T1000 (cell line): ENCODE measurements around the gene PNLIPRP1.

Source experiments
- DNase-seq: peaks from one replicate; lab custom pipeline; 2025; ENCODE audit warnings: mixed read lengths; lab: John Stamatoyannopoulos, UW

Gene PNLIPRP1

DNA sequence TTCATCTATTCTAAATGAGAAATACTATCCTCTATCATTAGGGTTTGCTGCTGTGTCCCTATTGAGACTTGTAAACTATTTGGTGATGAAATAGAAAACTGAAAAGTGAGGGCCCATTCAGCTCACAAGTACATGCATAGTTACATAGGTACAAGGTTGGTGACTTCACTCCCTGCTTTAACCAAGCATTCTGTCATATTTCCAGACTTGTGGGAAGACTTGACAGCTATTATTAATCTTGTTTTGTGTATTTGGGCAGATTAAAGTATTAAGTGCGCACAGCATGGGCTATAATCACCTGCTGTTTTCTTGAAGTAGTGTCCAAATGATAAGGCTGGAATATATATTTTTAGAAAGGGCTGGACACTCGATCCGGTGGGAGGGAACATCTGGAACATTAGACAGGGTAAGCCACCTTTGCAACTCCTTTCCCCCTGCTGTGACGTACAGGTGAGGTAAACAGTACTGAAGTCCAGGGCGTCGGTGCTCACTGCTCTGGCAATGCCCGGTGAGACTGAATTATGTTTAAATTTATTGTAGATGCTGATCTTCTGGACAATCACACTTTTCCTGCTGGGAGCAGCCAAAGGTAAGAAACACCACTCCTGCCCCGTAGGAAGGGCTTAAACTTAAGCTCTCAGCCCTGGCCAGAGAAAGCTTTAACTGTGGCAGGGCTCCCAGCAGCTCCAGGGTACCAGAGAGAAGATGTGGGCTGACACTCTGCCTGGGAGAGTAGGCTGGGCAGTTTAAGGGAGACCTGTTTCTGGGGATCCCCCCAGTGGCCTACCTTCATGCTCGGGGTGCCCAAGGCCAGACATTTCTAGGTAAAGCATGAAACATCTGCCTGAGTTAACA is at the start of gene PNLIPRP1:
Gene PNLIPRP1, plus strand, starts transcription at position 370 of the 855 bp plus-strand sequence. Its CDS starts 171 bp downstream, at position 541.
- DNase-seq: no peak

GRCh38 chr10:116542007-116542677 is 48.6 kb upstream of the PNLIPRP1 start:
- no peak for DNase-seq

DNA sequence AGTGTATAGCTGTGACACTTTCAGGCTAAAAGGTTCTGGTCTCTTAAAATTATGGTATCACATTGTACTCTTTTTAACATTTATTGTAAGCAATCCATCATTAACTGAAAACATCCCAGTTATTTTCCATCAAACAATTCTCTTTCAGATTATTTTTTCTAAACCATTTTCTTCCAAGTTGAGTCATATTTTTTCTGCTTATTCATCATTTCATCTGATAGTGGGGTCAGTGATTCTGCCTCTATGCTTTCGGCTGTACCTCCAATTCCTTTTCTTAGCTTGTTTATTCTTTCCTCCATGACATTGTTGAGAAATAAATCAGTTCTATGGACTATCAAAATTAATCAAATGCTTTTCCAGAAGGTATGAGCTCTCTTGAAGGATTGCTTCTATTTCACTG is 45.6 kb upstream of the PNLIPRP1 start:
- no peak for DNase-seq

DNA sequence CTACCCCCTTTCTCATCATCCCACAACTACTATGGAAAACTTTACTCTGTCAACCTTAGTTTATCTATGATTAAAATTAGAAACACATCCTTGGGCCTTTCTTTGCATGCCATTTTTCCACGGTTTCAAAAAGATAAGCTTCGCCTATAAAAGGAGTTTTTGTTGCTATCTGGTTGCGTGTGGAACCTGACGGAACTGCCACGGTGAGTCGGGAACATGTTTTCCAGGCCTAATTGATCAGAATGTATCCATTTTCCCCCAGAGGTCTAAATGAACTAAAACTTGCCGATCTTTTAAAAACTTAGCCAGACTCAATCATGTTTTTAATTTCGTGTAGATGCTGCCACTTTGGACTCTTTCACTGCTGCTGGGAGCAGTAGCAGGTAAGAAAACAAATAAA is 45.0 kb upstream of the PNLIPRP1 start, which contains the start of gene PNLIP:
Gene PNLIP, plus strand, starts transcription at position 176 of the 400 bp plus-strand sequence. Its CDS starts 162 bp downstream, at position 338.
- no peak for DNase-seq

DNA sequence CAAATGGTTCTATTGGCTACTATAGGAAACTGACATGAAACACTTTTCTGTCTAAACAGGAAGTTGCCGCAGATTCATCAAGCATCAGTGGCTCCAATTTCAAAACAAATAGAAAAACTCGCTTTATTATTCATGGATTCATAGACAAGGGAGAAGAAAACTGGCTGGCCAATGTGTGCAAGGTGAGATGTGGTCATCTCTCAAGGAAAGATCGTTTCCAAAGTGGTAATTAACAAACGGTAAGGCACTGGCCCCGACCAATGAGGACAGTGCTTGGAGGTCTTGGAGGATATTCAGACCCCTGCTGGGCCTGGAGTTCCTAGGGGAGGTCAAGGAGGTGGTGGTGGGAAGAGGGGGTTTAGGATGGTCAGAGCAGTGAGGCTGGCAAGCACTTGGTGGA is 42.5 kb upstream of the PNLIPRP1 start:
- no peak for DNase-seq

GRCh38 chr10:116553378-116553980 is 37.3 kb upstream of the PNLIPRP1 start:
- DNase-seq: no peak

- no peak for DNase-seq
Observed at GRCh38 chr10:116554628-116555027, 36.1 kb upstream of the PNLIPRP1 start.

DNA sequence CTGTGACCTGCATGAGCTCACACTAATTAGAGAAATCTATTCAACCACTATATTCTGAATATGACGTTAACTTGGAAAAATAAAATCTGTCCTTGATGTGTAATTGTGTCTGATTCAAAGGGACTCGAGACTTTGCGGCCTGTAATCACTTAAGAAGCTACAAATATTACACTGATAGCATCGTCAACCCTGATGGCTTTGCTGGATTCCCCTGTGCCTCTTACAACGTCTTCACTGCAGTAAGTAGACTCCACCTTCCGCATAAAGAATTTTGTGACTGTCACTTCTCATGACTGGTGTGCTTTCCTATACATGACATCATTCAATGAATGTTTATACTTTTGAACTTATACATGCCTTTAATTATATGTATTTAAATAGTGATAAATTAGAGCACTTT is 34.9 kb upstream of the PNLIPRP1 start:
- DNase-seq: no peak

- no peak for DNase-seq
Observed at GRCh38 chr10:116557305-116557880, 33.4 kb upstream of the PNLIPRP1 start.

GRCh38 chr10:116565534-116565933 is 25.2 kb upstream of the PNLIPRP1 start:
- no peak for DNase-seq

GRCh38 chr10:116566932-116567331 is 23.8 kb upstream of the PNLIPRP1 start:
- DNase-seq: no peak

DNA sequence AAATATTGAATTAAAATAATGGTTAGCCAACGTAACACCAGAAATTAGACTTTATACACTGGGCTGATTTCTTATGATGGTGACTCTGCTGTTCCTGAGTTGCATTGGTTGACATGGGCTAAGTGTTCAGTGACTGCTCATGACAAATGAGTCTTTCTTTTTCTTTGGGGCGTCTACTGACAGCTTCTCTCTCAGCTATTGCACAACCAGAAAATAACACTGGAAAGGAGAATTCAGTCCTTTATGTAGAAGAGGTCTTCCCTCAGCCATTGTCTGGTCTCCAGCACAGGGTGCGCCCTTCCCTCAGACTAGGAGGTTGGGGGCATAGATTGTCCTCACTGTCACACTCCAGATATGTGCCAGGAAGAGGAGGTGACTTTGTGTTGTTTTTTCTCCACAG is 23.4 kb upstream of the PNLIPRP1 start:
- DNase-seq: no peak

GRCh38 chr10:116574797-116575196 is 16.0 kb upstream of the PNLIPRP1 start:
- no peak for DNase-seq

DNA sequence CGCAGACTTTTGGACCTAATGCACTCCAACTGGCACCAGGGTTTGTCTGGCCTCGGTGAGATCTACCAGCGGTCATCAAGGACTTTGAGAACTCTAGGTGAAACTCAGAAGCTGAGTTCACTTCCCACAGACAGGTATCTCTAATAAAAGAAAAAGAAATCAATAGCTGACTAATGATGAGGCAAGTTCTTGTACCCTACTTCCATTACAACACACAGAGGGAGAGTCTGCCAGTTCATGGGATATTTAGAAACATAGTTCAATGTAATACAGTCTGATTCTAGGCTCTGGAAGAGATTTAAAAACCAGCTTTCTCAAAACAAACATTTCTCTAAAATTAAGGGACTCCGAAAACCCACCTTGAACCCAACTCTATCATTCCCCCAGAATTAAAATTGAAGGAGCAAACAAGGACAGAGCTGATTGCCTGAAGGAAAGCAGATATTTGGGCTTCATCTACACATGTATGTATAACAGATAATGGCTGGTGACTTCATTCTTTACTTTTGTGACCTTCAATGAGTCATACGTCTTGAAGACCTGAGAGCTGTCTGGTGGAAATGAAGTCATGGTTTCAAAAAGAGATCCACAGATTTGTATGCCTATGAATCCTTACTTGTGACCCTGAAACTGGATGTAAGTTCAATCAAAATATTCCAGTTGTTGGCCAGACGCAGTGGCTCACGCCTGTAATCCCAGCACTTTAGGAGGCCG is 2.7 kb upstream of the PNLIPRP1 start:
- DNase-seq: no peak

DNA sequence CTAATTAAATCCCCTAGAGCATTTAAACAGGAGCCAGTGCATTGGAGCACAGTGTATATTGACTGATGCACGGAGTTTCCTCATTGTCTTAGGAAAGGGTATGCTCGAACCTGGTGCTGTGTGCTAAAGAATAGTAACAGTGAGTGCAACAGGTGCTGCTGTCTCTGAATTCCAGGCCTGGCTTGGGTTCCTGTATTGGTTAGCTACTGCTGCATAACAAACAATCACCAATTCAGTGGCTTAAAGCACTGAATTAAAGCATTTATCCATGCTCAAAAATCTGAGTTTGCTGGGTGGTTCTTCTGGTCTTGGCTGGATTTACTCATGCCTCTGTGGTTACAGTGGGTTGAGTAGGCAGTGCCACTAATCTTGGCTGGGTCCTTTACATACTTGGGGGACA is 1.8 kb upstream of the PNLIPRP1 start:
- no peak for DNase-seq

DNA sequence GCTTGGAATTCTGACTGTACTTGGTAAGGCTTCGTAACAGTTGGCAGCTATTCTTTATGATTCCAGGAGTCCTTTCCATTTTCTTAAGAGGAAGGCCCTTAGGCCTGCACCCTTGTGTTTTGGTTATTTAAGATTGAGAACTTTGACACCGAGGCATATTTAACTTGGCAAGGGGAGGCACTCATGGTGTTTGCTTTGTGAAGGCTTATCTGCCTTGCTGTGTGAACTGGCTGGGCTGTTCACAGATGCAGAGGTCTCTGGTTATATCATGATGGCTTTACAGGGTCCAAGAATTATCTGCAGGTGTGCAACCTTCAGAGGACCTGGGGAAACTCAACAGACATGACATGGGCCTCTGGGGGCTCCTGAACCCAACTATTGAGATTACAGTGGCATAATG is 833 bp upstream of the PNLIPRP1 start:
- no peak for DNase-seq

DNA sequence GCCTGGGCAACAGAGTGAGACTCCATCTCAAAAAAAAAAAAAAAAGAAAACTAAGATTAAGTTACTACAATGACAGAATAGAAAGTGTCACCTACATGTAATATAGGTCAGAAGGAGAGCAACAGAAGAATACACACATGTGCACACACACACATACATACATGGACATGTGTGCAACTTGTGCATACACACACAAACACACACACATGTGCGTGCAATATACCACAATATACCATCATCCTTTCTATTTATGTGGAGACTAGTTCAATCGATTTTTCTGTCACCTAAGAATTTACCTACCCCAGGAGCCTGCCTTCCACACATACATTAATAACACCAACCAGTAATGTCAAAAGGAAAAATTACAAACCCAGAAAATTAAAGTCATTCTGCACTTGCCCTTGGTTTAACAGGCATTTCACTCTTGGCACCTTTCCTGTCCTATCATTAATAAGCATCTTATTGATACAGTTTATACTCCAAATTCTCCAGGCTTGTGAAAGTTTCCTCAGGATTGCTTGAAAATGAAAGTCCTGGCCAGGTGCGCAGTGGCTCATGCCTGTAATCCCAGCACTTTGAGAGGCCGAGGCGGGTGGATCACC is 2.5 kb downstream of the PNLIPRP1 start:
- DNase-seq: no peak

DNA sequence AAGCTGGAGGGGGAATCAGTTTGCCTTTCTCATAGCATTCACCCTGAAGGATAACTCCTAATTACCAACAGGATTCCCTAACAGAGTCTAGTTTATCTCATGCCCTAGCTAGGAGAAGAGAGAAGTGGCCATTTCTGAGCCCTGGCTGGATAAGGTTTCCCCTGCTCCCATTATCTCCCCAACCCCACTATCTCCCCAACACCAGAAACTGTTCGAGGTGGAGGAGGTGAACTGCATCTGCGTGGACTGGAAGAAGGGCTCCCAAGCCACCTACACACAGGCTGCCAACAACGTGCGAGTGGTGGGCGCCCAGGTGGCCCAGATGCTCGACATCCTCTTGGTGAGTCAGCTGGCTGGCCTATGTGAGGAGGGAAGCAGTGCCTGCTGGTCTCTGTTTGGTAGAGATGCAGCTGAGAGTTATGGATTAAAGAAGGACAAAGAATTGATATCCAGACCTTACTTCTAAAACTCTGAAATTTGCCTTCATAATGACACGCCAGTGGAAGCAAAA is 3.8 kb downstream of the PNLIPRP1 start:
- no peak for DNase-seq

DNA sequence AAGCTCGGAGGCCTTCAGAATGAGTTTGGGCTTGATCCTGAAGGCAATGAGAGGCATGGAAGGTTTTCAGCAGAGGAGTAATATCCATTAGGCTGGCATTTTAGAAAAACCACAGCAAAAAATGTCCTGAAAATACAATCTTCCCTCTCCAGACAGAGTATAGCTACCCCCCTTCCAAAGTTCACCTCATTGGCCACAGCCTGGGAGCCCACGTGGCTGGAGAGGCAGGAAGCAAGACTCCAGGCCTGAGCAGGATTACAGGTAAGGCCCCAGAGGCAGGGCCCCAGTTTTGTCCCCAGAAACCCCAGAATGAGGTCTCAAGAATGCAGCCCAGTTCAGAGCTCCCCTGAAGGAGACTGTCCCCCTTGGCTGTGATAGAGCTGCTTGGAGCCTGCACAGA is 5.3 kb downstream of the PNLIPRP1 start:
- no peak for DNase-seq

DNA sequence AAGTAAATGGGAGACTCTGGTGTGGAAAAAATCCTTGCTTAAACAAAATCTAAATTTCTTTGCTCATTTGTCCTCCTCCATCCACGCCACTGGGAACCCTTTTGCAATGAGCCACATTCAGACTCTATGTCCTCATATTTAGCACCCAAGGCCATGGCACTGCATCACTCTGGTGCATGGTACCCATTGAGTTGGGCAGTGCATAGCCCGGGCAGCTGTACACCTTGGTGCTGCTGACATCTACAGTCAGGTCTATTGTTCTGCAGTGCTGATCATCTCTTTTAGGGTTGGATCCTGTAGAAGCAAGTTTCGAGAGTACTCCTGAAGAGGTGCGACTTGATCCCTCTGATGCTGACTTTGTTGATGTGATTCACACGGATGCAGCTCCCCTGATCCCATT is 6.8 kb downstream of the PNLIPRP1 start:
- no peak for DNase-seq

GRCh38 chr10:116598329-116598728 is 7.6 kb downstream of the PNLIPRP1 start:
- no peak for DNase-seq
